Effector memory CD8-positive, alpha-beta T cell (primary cell): ENCODE results near the gene ZNF490.
"Not testable (repeated sequence)": the region's sequence is repeated elsewhere in the genome, so short reads cannot be mapped to it uniquely, and the experiment has no call there.

ENCODE experiments used
- ATAC-seq: fragments of 150-1000 bp; cut with Tn5 transposase; replicated peaks from 2 replicates; pipeline ENCODE4 v1.10.0; 2021; ENCODE audit warnings: mild to moderate bottlenecking, moderate library complexity
- DNase-seq, 3 experiments: peaks; one replicate each; pipeline ENCODE4 v3.0.0; 2021
- H3K27ac Mint-ChIP-seq, 2 donors: one replicate each; pipeline ENCODE4 v1.8.0; 2022; ENCODE audit warnings: mild to moderate bottlenecking in 2 of 2, mixed read lengths in 2 of 2, moderate library complexity in 2 of 2
- H3K27me3 Mint-ChIP-seq, 2 donors: one replicate each; pipeline ENCODE4 v1.8.0; 2022; ENCODE audit warnings: mixed read lengths in 2 of 2
- H3K36me3 Mint-ChIP-seq: one replicate; pipeline ENCODE4 v1.8.0; 2022; ENCODE audit warnings: mild to moderate bottlenecking, moderate library complexity, mixed read lengths; ENCODE audit not compliant: insufficient read depth
- H3K4me1 Mint-ChIP-seq, 2 donors: one replicate each; pipeline ENCODE4 v1.8.0; 2022; ENCODE audit warnings: low read depth in 2 of 2, mixed read lengths in 2 of 2
- H3K4me3 Mint-ChIP-seq, 2 donors: one replicate each; pipeline ENCODE4 v1.8.0; 2022; ENCODE audit warnings: mild to moderate bottlenecking in 2 of 2, mixed read lengths in 2 of 2, moderate library complexity in 2 of 2
- H3K9me3 Mint-ChIP-seq, 2 donors: one replicate each; pipeline ENCODE4 v1.8.0; 2022; ENCODE audit warnings: mixed read lengths in 2 of 2

ZNF490 gene

DNA sequence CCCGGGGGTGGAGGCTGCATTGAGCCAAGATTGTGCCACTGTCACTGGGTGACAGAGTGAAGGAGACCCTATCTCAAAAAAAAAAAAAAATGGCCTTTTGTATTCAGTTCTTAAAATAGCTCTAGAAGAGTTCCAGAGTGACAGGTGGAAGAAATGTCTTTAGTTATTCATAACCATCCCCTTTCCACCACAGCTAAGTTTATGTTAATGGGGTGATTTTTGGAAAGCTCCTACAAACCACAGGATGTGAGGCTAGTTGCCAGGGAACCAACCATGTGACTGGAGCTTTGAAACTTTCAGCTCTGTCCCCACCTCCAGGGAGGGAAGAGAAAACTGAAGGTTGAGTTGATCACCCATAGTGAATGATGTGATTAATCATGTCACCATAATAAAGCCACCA, 6.9 kb downstream of the ZNF490 start:
- DNase-seq (no peak), ATAC-seq (peak; percentile 76)
- Mint-ChIP-seq H3K27ac (peak overlapping the region; percentile 8 to 41), H3K4me3 (no peak overlapping the region), H3K27me3 (no peaks in the 10 kb centered on the region), H3K4me1 (peaks cover 0 to 3% of the 10 kb centered on the region in 2 donors), H3K9me3 (no peaks in the 10 kb centered on the region), H3K36me3 (peaks cover 22% of the 10 kb centered on the region)

DNA sequence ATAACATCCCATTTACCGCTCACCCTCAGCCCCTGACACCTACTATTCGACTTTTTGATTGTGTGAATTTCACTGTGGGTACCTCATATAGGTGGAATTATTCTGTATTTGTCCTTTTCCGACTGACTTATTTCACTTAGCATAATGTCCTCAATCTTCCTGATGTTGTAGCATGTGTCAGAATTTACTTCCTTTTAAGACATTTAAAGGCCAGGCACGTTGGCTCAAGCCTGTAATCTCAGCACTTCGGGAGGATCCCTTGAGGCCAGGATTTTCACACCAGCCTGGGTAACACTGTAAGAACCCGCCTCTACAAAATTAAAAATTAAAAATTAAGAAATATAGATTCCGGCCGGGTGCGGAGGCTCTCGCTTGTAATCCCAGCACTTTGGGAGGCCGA, 13.0 kb downstream of the ZNF490 start:
- no peak for ATAC-seq
- no peaks in the 10 kb centered on the region for H3K27me3 Mint-ChIP-seq
- peaks cover 0 to 3% of the 10 kb centered on the region in 2 donors for H3K4me1 Mint-ChIP-seq
- H3K4me3 Mint-ChIP-seq = no peak overlapping the region
- H3K36me3 Mint-ChIP-seq = peaks cover 24% of the 10 kb centered on the region
- no peak for DNase-seq
- H3K9me3 Mint-ChIP-seq = no peaks in the 10 kb centered on the region
- H3K27ac Mint-ChIP-seq = no peak overlapping the region

DNA sequence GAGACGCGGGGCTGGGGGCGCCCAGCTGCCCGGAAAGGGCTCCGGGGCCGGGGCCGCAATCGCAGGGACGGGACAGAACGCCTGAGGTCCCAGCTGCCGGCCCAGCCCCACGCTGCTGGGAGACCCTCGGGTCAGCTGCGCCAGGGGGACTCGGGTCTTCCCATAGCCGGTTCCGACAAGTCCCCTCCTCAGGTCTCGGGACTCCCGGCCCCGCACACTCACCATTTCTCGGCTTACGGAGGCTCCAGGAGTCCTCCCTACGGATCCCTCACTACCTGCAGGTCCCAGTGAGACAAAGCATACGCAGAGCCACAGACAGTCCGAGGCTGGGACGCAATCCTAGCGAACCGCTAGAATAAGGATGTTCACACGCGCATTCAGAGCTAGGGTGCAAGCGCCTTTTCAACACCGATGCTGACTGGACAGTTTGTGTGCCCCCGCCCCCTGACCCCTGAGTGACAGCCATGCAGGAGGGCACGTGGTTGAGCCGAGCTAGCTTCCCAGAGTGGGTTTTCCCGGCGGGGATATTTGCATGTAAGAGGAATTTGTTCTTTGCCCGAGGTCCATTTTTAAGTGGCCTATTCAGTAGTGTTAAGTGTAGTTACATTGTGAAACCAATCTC, 13.6 kb downstream of the ZNF490 start:
- Mint-ChIP-seq H3K36me3 (peaks cover 24% of the 10 kb centered on the region), H3K4me3 (no peak overlapping the region), H3K9me3 (no peaks in the 10 kb centered on the region), H3K4me1 (peaks cover 0 to 3% of the 10 kb centered on the region in 2 donors), H3K27me3 (no peaks in the 10 kb centered on the region), H3K27ac (no peak overlapping the region)
- DNase-seq = no peak
- no peak for ATAC-seq

DNA sequence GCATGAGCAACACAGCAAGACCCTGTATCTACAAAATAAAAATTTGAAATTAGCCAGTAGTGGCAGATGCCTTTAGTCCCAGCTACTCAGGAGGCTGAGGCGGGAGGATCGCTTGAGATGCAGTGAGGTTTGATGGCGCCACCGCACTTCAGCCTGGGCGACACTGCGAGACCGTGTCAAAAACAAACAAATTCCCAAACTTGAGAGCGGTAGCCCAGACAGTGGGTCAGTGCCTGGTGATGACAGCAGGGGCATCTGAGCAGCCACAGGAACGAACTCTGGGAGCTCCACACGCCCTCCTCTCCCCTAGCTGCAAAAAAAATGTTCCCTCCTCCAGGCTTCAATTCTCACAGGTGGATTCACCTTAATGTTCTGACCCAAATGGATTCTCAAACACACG, 14.1 kb downstream of the ZNF490 start:
- no peak overlapping the region for H3K27ac Mint-ChIP-seq
- ATAC-seq (no peak), DNase-seq (no peak)
- H3K36me3 Mint-ChIP-seq = peaks cover 24% of the 10 kb centered on the region
- H3K27me3 Mint-ChIP-seq = no peaks in the 10 kb centered on the region
- H3K4me1 Mint-ChIP-seq = peaks cover 0 to 4% of the 10 kb centered on the region in 2 donors
- no peak overlapping the region for H3K4me3 Mint-ChIP-seq
- H3K9me3 Mint-ChIP-seq = no peaks in the 10 kb centered on the region

DNA sequence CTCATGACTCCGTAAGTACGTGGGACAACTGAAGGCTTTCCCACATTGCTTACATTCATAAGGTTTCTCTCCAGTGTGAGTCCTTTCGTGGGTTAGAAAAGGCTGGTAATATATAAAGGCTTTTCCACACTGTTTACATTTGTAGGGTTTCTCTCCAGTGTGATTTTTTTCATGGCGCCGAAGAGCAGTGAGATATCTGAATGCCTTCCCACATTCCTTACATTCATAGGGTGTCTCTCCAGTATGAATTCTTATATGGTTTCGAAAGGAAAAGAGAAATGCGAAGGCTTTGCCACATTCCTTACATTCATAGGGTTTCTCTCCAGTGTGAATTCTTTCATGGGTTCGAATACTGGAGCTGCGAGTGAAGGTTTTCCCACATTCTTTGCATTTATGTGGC, 29.5 kb downstream of the ZNF490 start:
- Mint-ChIP-seq H3K27me3 (no peaks in the 10 kb centered on the region), H3K9me3 (peaks cover 4 to 8% of the 10 kb centered on the region in 2 donors), H3K4me3 (no peak overlapping the region), H3K4me1 (no peaks in the 10 kb centered on the region), H3K36me3 (peaks cover 25% of the 10 kb centered on the region), H3K27ac (no peak overlapping the region)
- ATAC-seq (no peak), DNase-seq (no peak)

DNA sequence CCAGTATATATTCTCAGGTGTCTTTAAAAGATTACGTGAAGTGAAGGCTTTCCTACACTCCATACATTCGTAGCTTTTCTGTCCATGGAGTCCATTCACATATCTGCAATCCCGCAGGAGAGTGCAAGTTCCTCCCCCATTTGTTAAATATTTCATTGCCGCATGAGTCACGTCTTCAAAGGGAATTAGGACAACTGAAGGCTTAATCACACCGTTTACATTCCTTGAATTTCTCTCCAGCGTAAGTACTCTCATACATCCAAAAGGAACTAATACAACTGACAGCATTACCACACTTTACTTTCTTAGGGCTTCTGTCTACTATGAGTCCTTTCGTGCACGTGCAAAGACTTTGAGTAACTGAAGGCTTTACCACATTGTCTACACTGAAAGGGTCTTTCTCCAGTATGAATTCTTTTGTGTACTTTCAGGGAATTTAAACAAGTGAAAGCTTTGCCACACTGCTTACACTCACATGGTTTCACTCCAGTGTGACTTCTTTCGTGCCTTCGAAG, 30.4 kb downstream of the ZNF490 start:
- Mint-ChIP-seq H3K27ac (no peak overlapping the region), H3K4me3 (no peak overlapping the region), H3K4me1 (no peaks in the 10 kb centered on the region), H3K36me3 (peaks cover 25% of the 10 kb centered on the region), H3K27me3 (no peaks in the 10 kb centered on the region), H3K9me3 (peaks cover 4 to 8% of the 10 kb centered on the region in 2 donors)
- DNase-seq = no peak
- no peak for ATAC-seq

DNA sequence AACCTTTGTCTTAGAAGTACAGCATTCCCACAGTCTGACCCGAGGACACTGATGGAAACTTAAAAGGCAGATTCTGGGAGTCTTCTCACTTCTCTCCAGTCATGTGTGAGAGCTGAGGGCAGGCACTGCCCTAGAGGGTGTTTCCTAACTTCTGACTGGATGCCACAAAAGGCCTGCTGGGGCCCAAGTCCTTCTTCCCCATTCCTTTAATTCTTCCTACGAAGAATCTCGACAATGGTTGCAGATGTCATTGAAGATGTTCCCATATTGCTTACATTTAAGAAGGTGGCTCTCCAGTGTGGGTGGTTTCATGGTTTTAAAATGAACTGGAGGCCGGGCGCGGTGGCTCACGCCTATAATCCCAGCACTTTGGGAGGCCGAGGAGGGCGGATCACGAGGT, 32.0 kb downstream of the ZNF490 start:
- Mint-ChIP-seq H3K36me3 (peaks cover 25% of the 10 kb centered on the region), H3K9me3 (peaks cover 4 to 8% of the 10 kb centered on the region in 2 donors)
- DNase-seq = no peak

DNA sequence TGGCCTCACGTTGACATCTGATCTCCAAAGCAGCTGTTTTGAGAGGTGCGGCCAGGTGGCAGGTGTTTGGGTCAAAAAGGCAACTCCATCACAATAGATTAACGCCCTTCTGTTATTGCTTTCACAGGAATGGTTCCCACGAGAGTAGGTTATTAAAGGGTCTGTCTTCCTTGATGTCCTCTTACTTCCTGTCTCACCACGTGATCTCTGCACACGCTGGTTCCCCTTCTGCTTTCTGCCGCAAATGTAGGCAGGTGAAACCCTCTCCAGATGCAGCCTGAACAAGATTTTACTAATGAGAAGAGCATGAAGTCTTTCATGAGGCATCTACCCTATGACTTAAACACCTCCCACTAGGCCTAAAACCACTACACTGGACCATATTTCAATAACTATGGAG, 36.6 kb downstream of the ZNF490 start:
- Mint-ChIP-seq H3K27ac (peak overlapping the region in 1 of 2 donors; percentile 44), H3K36me3 (no peaks in the 10 kb centered on the region), H3K27me3 (no peaks in the 10 kb centered on the region), H3K4me3 (no peak overlapping the region), H3K9me3 (no peaks in the 10 kb centered on the region), H3K4me1 (peaks cover 4 to 8% of the 10 kb centered on the region in 2 donors)
- DNase-seq (no peak), ATAC-seq (no peak)

More for the DNA sequence above, 32.0 kb downstream of the ZNF490 start:
- no peak overlapping the region for H3K27ac Mint-ChIP-seq
- no peaks in the 10 kb centered on the region for H3K27me3 Mint-ChIP-seq
- ATAC-seq = no peak
- H3K4me1 Mint-ChIP-seq = peaks cover 4 to 8% of the 10 kb centered on the region in 2 donors
- H3K4me3 Mint-ChIP-seq = no peak overlapping the region

DNA sequence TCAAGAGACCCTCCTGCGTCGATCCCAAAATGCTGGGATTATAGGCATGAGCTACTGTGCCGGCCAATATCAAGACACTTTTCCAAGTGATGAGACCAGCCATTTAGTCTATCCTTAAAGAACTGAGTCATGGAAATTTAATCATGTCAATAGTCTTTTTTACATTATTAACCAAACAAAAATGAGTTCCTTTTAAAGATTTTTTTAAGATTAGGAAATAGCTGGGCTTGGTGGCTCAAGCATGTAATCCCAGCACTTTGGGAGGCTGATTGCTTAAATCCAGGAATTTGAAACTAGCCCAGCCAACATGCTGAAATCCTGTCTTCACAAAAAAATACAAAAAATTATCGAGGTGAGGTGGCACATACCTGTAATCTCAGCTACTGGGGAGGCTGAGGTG, 42.7 kb downstream of the ZNF490 start:
- DNase-seq = no peak
- no peaks in the 10 kb centered on the region for H3K36me3 Mint-ChIP-seq
- H3K27ac Mint-ChIP-seq = no peak overlapping the region
- H3K27me3 Mint-ChIP-seq = no peaks in the 10 kb centered on the region
- no peaks in the 10 kb centered on the region for H3K9me3 Mint-ChIP-seq
- H3K4me3 Mint-ChIP-seq = no peak overlapping the region
- ATAC-seq = no peak
- peaks cover 5 to 6% of the 10 kb centered on the region in 2 donors for H3K4me1 Mint-ChIP-seq

DNA sequence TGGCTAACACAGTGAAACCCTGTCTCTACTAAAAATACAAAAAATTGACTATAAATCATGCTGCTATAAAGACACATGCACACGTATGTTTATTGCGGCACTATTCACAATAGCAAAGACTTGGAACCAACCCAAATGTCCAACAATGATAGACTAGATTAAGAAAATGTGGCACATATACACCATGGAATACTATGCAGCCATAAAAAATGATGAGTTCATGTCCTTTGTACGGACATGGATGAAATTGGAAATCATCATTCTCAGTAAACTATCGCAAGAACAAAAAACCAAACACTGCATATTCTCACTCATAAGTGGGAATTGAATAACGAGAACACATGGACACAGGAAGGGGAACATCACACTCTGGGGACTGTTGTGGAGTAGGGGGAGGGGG, 44.2 kb downstream of the ZNF490 start:
- H3K4me3 Mint-ChIP-seq, H3K36me3 Mint-ChIP-seq, H3K4me1 Mint-ChIP-seq: not testable (repeated sequence)

DNA sequence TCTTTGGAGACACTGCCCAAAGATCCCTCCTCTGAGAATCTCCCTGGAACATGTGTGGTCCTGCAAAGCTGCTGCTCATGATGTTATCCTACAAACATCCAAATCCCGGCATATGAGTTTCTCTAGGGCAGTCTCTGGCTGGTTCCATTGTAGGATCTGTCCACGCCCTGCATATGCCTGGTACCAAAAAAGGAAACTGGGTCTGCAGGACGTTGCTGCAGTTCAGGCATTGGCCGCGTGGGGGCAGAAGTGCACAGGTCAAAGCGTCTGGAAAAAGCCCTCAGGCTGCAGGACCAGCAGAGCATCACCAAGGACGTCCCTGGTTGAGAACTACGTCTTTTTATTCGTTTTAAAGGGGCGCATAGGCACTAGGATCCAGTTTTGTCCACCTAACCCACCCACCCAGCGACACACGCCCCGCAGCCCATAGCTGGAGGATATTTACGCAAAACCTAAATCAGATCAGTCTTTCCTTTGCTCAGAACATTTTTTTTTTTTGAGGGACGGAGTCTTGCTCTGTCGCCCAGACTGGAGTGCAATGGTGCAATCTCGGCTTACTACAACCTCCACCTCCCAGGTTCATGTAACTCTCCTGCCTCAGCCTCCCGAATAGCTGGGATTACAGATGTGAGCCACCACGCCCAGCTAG, 46.5 kb downstream of the ZNF490 start:
- no peak overlapping the region for H3K27ac Mint-ChIP-seq
- ATAC-seq = peak; percentile 100
- no peak overlapping the region for H3K4me3 Mint-ChIP-seq
- DNase-seq = peak; percentile 90 to 94 (median 91)
- peaks cover 5 to 6% of the 10 kb centered on the region in 2 donors for H3K4me1 Mint-ChIP-seq
- no peaks in the 10 kb centered on the region for H3K27me3 Mint-ChIP-seq
- H3K36me3 Mint-ChIP-seq = no peaks in the 10 kb centered on the region
- no peaks in the 10 kb centered on the region for H3K9me3 Mint-ChIP-seq

More for the DNA sequence above, 44.2 kb downstream of the ZNF490 start:
- not testable (repeated sequence) for H3K27me3 Mint-ChIP-seq, ATAC-seq, H3K9me3 Mint-ChIP-seq, H3K27ac Mint-ChIP-seq, DNase-seq

DNA sequence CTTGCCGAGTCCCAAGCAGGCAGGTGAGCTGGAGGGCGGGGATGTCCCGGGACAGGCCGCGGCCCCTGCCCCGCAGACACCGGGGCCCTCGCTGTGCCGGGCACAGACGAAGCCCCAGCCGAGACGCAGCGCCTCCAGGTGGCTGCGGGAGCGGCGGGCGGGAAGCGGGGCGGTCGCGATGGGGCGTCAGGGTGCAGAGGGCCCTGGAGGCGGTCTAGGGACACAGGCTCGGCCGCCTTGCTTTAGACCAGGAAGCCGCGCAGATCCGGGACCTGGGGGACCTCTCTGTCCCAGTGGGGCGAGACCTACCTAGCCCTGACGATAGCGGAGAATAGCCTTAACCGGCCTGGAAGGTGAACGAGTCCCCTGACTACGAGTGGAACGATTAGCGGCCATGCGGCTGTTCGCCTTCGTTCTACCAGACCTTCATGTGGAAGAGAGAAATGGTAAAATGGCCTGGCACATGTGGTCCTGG, 55.1 kb downstream of the ZNF490 start:
- DNase-seq (no peak), ATAC-seq (no peak)
- H3K4me1 Mint-ChIP-seq = peaks cover 8 to 12% of the 10 kb centered on the region in 2 donors
- H3K27me3 Mint-ChIP-seq = no peaks in the 10 kb centered on the region
- H3K27ac Mint-ChIP-seq = peak overlapping the region in 1 of 2 donors; percentile 42
- peaks cover 12% of the 10 kb centered on the region for H3K36me3 Mint-ChIP-seq
- H3K9me3 Mint-ChIP-seq = no peaks in the 10 kb centered on the region
- H3K4me3 Mint-ChIP-seq = no peak overlapping the region

DNA sequence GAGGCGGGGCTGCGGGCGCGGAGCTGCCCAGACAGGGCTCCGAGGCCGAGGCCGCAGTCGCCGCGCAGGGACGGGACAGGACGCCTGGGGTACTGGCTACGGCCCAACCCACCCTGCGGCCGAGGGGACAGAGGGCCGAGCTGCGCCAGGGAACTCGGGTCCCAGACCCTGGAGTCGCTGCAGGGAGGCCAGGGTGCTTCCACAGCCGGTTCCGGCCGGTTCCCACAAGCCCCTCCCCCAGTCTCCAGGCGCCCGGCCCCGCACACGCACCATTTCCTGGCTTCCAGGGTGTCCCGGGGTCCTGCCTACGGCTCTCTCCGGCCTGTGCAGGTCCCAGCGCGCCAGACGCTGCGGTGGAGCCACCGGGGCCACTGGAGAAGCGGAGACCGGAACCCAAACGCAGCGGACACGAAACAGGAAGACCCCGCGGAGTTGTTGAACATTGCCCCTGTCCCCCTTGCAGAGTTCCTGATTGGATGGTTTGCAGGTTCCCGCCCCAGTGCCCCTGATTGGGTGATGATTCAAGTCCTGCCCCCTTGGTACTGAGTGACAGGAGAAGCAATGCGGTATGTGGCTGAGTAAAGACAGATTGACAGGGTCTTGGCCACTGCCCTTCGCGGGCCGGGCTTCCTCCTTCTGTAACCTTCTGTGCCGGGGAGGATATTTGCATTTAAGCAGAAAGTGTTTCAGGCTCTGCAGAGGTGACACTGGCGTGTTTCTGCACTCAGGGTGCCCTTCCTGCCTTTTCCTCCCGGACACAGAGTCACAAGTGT, 59.4 kb downstream of the ZNF490 start, which contains the start of gene ZNF564:
ZNF564 (minus strand) TSS at position 423 of the 773 bp plus-strand sequence; CDS start at position 273, 150 bp downstream.
- Mint-ChIP-seq H3K27me3 (no peaks in the 10 kb centered on the region), H3K4me1 (peaks cover 34 to 37% of the 10 kb centered on the region in 2 donors)
- peak; percentile 87 to 92 (median 90) for DNase-seq

More for the DNA sequence above, 59.4 kb downstream of the ZNF490 start, which contains the start of gene ZNF564:
- Mint-ChIP-seq H3K27ac (peak within 1 kb of the TSS; percentile 91 to 92), H3K4me3 (peak within 1 kb of the TSS; percentile 97 to 99), H3K36me3 (peaks cover 18% of the 10 kb centered on the region), H3K9me3 (no peaks in the 10 kb centered on the region)
- ATAC-seq = peak; percentile 97
